ENCODE measurements around the gene FNIP1.
"Not testable (repeated sequence)": the region's sequence is repeated elsewhere in the genome, so short reads cannot be mapped to it uniquely, and the experiment has no call there.

The FNIP1 gene

GRCh38 chr5:131628990-131629389, 167.8 kb downstream of the FNIP1 start:
- H3K4me3 ChIP-seq (ENCODE audit: low read length): no peak overlapping the region
- H3K27me3 ChIP-seq (ENCODE audit: control insufficient read depth, insufficient read depth, low read length): no peaks in the 10 kb centered on the region
- peaks cover 10% of the 10 kb centered on the region for H3K4me1 ChIP-seq (ENCODE audit: control insufficient read depth, insufficient read depth, low read length)
- no peaks in the 10 kb centered on the region for H3K36me3 ChIP-seq (ENCODE audit: control insufficient read depth, insufficient read depth, low read length)
- no peak overlapping the region for H3K9ac ChIP-seq (ENCODE audit: low read length)
- no peaks in the 10 kb centered on the region for H3K9me3 ChIP-seq (ENCODE audit: control insufficient read depth, low read length)

- H3K36me3 ChIP-seq (ENCODE audit: control insufficient read depth, insufficient read depth, low read length): no peaks in the 10 kb centered on the region
- H3K9ac ChIP-seq (ENCODE audit: low read length): no peak overlapping the region
- H3K4me1 ChIP-seq (ENCODE audit: control insufficient read depth, insufficient read depth, low read length): peaks cover 10% of the 10 kb centered on the region
- H3K9me3 ChIP-seq (ENCODE audit: control insufficient read depth, low read length): no peaks in the 10 kb centered on the region
- no peaks in the 10 kb centered on the region for H3K27me3 ChIP-seq (ENCODE audit: control insufficient read depth, insufficient read depth, low read length)
- H3K4me3 ChIP-seq (ENCODE audit: low read length): no peak overlapping the region
These were observed 169.5 kb downstream of the FNIP1 start for GRCh38 chr5:131627207-131627865.

GRCh38 chr5:131622633-131623032, 174.2 kb downstream of the FNIP1 start:
- Histone ChIP-seq H3K36me3 (ENCODE audit: control insufficient read depth, insufficient read depth, low read length) (no peaks in the 10 kb centered on the region), H3K27me3 (ENCODE audit: control insufficient read depth, insufficient read depth, low read length) (no peaks in the 10 kb centered on the region), H3K9ac (ENCODE audit: low read length) (no peak overlapping the region), H3K4me3 (ENCODE audit: low read length) (no peak overlapping the region), H3K4me1 (ENCODE audit: control insufficient read depth, insufficient read depth, low read length) (no peaks in the 10 kb centered on the region), H3K9me3 (ENCODE audit: control insufficient read depth, low read length) (no peaks in the 10 kb centered on the region)

GRCh38 chr5:131621164-131621563, 175.7 kb downstream of the FNIP1 start:
- H3K4me3 ChIP-seq (ENCODE audit: low read length); H3K4me1 ChIP-seq (ENCODE audit: control insufficient read depth, insufficient read depth, low read length); H3K36me3 ChIP-seq (ENCODE audit: control insufficient read depth, insufficient read depth, low read length); H3K9me3 ChIP-seq (ENCODE audit: control insufficient read depth, low read length); H3K9ac ChIP-seq (ENCODE audit: low read length); H3K27me3 ChIP-seq (ENCODE audit: control insufficient read depth, insufficient read depth, low read length): not testable (repeated sequence)

GRCh38 chr5:131619102-131619501, 177.7 kb downstream of the FNIP1 start:
- no peaks in the 10 kb centered on the region for H3K4me1 ChIP-seq (ENCODE audit: control insufficient read depth, insufficient read depth, low read length)
- no peak overlapping the region for H3K9ac ChIP-seq (ENCODE audit: low read length)
- H3K27me3 ChIP-seq (ENCODE audit: control insufficient read depth, insufficient read depth, low read length): no peaks in the 10 kb centered on the region

GRCh38 chr5:131617140-131617822, 179.5 kb downstream of the FNIP1 start:
- no peaks in the 10 kb centered on the region for H3K4me1 ChIP-seq (ENCODE audit: control insufficient read depth, insufficient read depth, low read length)
- no peaks in the 10 kb centered on the region for H3K27me3 ChIP-seq (ENCODE audit: control insufficient read depth, insufficient read depth, low read length)
- no peaks in the 10 kb centered on the region for H3K36me3 ChIP-seq (ENCODE audit: control insufficient read depth, insufficient read depth, low read length)
- H3K9ac ChIP-seq (ENCODE audit: low read length): no peak overlapping the region
- H3K4me3 ChIP-seq (ENCODE audit: low read length): no peak overlapping the region
- no peaks in the 10 kb centered on the region for H3K9me3 ChIP-seq (ENCODE audit: control insufficient read depth, low read length)

More at GRCh38 chr5:131619102-131619501, 177.7 kb downstream of the FNIP1 start:
- Histone ChIP-seq H3K9me3 (ENCODE audit: control insufficient read depth, low read length) (no peaks in the 10 kb centered on the region), H3K36me3 (ENCODE audit: control insufficient read depth, insufficient read depth, low read length) (no peaks in the 10 kb centered on the region), H3K4me3 (ENCODE audit: low read length) (no peak overlapping the region)

- Histone ChIP-seq H3K4me3 (ENCODE audit: low read length) (no peak overlapping the region), H3K9me3 (ENCODE audit: control insufficient read depth, low read length) (no peaks in the 10 kb centered on the region), H3K36me3 (ENCODE audit: control insufficient read depth, insufficient read depth, low read length) (no peaks in the 10 kb centered on the region), H3K27me3 (ENCODE audit: control insufficient read depth, insufficient read depth, low read length) (no peaks in the 10 kb centered on the region), H3K9ac (ENCODE audit: low read length) (no peak overlapping the region), H3K4me1 (ENCODE audit: control insufficient read depth, insufficient read depth, low read length) (no peaks in the 10 kb centered on the region)
These were observed 180.9 kb downstream of the FNIP1 start for GRCh38 chr5:131615957-131616356.

GRCh38 chr5:131613423-131613822, 183.4 kb downstream of the FNIP1 start:
- Histone ChIP-seq H3K4me1 (ENCODE audit: control insufficient read depth, insufficient read depth, low read length) (no peaks in the 10 kb centered on the region), H3K27me3 (ENCODE audit: control insufficient read depth, insufficient read depth, low read length) (no peaks in the 10 kb centered on the region), H3K4me3 (ENCODE audit: low read length) (no peak overlapping the region), H3K9ac (ENCODE audit: low read length) (no peak overlapping the region), H3K9me3 (ENCODE audit: control insufficient read depth, low read length) (no peaks in the 10 kb centered on the region), H3K36me3 (ENCODE audit: control insufficient read depth, insufficient read depth, low read length) (no peaks in the 10 kb centered on the region)

- no peaks in the 10 kb centered on the region for H3K27me3 ChIP-seq (ENCODE audit: control insufficient read depth, insufficient read depth, low read length)
- no peak overlapping the region for H3K4me3 ChIP-seq (ENCODE audit: low read length)
- no peaks in the 10 kb centered on the region for H3K36me3 ChIP-seq (ENCODE audit: control insufficient read depth, insufficient read depth, low read length)
- H3K4me1 ChIP-seq (ENCODE audit: control insufficient read depth, insufficient read depth, low read length): no peaks in the 10 kb centered on the region
- H3K9ac ChIP-seq (ENCODE audit: low read length): no peak overlapping the region
- H3K9me3 ChIP-seq (ENCODE audit: control insufficient read depth, low read length): no peaks in the 10 kb centered on the region
These were observed 185.8 kb downstream of the FNIP1 start for GRCh38 chr5:131611064-131611381.

GRCh38 chr5:131610198-131611063, 186.4 kb downstream of the FNIP1 start:
- H3K27me3 ChIP-seq (ENCODE audit: control insufficient read depth, insufficient read depth, low read length): no peaks in the 10 kb centered on the region
- no peaks in the 10 kb centered on the region for H3K4me1 ChIP-seq (ENCODE audit: control insufficient read depth, insufficient read depth, low read length)
- H3K4me3 ChIP-seq (ENCODE audit: low read length): no peak overlapping the region
- H3K9ac ChIP-seq (ENCODE audit: low read length): no peak overlapping the region
- no peaks in the 10 kb centered on the region for H3K36me3 ChIP-seq (ENCODE audit: control insufficient read depth, insufficient read depth, low read length)
- no peaks in the 10 kb centered on the region for H3K9me3 ChIP-seq (ENCODE audit: control insufficient read depth, low read length)

- no peak overlapping the region for H3K4me3 ChIP-seq (ENCODE audit: low read length)
- H3K36me3 ChIP-seq (ENCODE audit: control insufficient read depth, insufficient read depth, low read length): no peaks in the 10 kb centered on the region
- H3K9me3 ChIP-seq (ENCODE audit: control insufficient read depth, low read length): no peaks in the 10 kb centered on the region
- no peaks in the 10 kb centered on the region for H3K27me3 ChIP-seq (ENCODE audit: control insufficient read depth, insufficient read depth, low read length)
- H3K4me1 ChIP-seq (ENCODE audit: control insufficient read depth, insufficient read depth, low read length): no peaks in the 10 kb centered on the region
- H3K9ac ChIP-seq (ENCODE audit: low read length): no peak overlapping the region
These were observed 187.0 kb downstream of the FNIP1 start for GRCh38 chr5:131609774-131610173.

- Histone ChIP-seq H3K4me3 (ENCODE audit: low read length) (no peak overlapping the region), H3K9me3 (ENCODE audit: control insufficient read depth, low read length) (no peaks in the 10 kb centered on the region), H3K9ac (ENCODE audit: low read length) (no peak overlapping the region), H3K36me3 (ENCODE audit: control insufficient read depth, insufficient read depth, low read length) (no peaks in the 10 kb centered on the region), H3K4me1 (ENCODE audit: control insufficient read depth, insufficient read depth, low read length) (no peaks in the 10 kb centered on the region), H3K27me3 (ENCODE audit: control insufficient read depth, insufficient read depth, low read length) (no peaks in the 10 kb centered on the region)
These were observed 188.2 kb downstream of the FNIP1 start for GRCh38 chr5:131608597-131608996.
